Measurements from ENCODE around the gene CCNB1. TPM values are rescaled to one million over a fixed set of nuclear protein-coding genes. Genes with fewer than 3 reads are reported as not detected.

Gene CCNB1
- total RNA-seq, 3 donors from 2014 or later (not counting 1 experiment from before 2014, with no cell fraction given), result 2.8 to 5.2 (median 4.0) TPM

- intact Hi-C loops (cut with micrococcal nuclease), result no loop called here
Observed at GRCh38 chr5:69209602-69210001, 42.7 kb downstream of the CCNB1 start.

GRCh38 chr5:69211200-69211599 is 44.2 kb downstream of the CCNB1 start:
- TF ChIP-seq CTCF (IDR thresholded peaks at IDR 0.05), result no peak
- ATAC-seq, result no peak
- intact Hi-C loops (cut with micrococcal nuclease), result no loop called here

More at GRCh38 chr5:69209602-69210001, 42.7 kb downstream of the CCNB1 start:
- Mint-ChIP-seq H3K27ac (no peak overlapping the region), H3K27me3 (ENCODE audit: low read depth in 2 of 2) (no peaks in the 10 kb centered on the region), H3K4me3 (no peak overlapping the region), H3K4me1 (no peaks in the 10 kb centered on the region), H3K36me3 (no peaks in the 10 kb centered on the region), H3K9me3 (no peaks in the 10 kb centered on the region)
- DNase-seq (no peak), ATAC-seq (no peak)
- no CpG with 5 or more reads among the region's 2 CpGs for WGBS (ENCODE audit: insufficient coverage)
- Histone ChIP-seq H3K4me1 (ENCODE audit: control insufficient read depth, insufficient read depth, low read length) (no peaks in the 10 kb centered on the region), H3K4me3 (ENCODE audit: low read length) (no peak overlapping the region), H3K9me3 (ENCODE audit: control insufficient read depth, insufficient read depth, low read length) (no peaks in the 10 kb centered on the region), H3K36me3 (ENCODE audit: control insufficient read depth, insufficient read depth, low read length) (no peaks in the 10 kb centered on the region), H3K27me3 (ENCODE audit: control insufficient read depth, insufficient read depth, low read length) (no peaks in the 10 kb centered on the region), H3K27ac (ENCODE audit: low read length) (no peak overlapping the region)
- no peak for TF ChIP-seq CTCF (IDR thresholded peaks at IDR 0.05)

GRCh38 chr5:69212022-69212421 is 45.1 kb downstream of the CCNB1 start:
- no peak overlapping the region for H3K27ac Mint-ChIP-seq
- H3K36me3 Mint-ChIP-seq, result no peaks in the 10 kb centered on the region
- 69% methylated on average over 2 of the region's 2 CpGs for WGBS (ENCODE audit: insufficient coverage)
- H3K36me3 ChIP-seq (ENCODE audit: control insufficient read depth, insufficient read depth, low read length), result no peaks in the 10 kb centered on the region
- no peak overlapping the region for H3K4me3 ChIP-seq (ENCODE audit: low read length)
- peaks cover 3% of the 10 kb centered on the region for H3K4me1 ChIP-seq (ENCODE audit: control insufficient read depth, insufficient read depth, low read length)
- no peak for TF ChIP-seq CTCF (IDR thresholded peaks at IDR 0.05)
- DNase-seq (peak in 1 of 2 donors; percentile 25), ATAC-seq (peak in 1 of 3 donors; percentile 21)
- intact Hi-C loops (cut with micrococcal nuclease), result no loop called here
- H3K4me3 Mint-ChIP-seq, result no peak overlapping the region
- H3K27me3 ChIP-seq (ENCODE audit: control insufficient read depth, insufficient read depth, low read length), result no peaks in the 10 kb centered on the region
- no peak overlapping the region for H3K27ac ChIP-seq (ENCODE audit: low read length)
- no peaks in the 10 kb centered on the region for H3K27me3 Mint-ChIP-seq (ENCODE audit: low read depth in 2 of 2)
- no peaks in the 10 kb centered on the region for H3K9me3 Mint-ChIP-seq
- H3K9me3 ChIP-seq (ENCODE audit: control insufficient read depth, insufficient read depth, low read length), result no peaks in the 10 kb centered on the region
- H3K4me1 Mint-ChIP-seq, result no peaks in the 10 kb centered on the region

More at GRCh38 chr5:69211200-69211599, 44.2 kb downstream of the CCNB1 start:
- H3K9me3 Mint-ChIP-seq, result no peaks in the 10 kb centered on the region
- H3K36me3 Mint-ChIP-seq, result no peaks in the 10 kb centered on the region
- 89% methylated on average over 2 of the region's 2 CpGs for WGBS (ENCODE audit: insufficient coverage)
- Histone ChIP-seq H3K27ac (ENCODE audit: low read length) (no peak overlapping the region), H3K4me3 (ENCODE audit: low read length) (no peak overlapping the region), H3K36me3 (ENCODE audit: control insufficient read depth, insufficient read depth, low read length) (no peaks in the 10 kb centered on the region), H3K4me1 (ENCODE audit: control insufficient read depth, insufficient read depth, low read length) (no peaks in the 10 kb centered on the region), H3K9me3 (ENCODE audit: control insufficient read depth, insufficient read depth, low read length) (no peaks in the 10 kb centered on the region), H3K27me3 (ENCODE audit: control insufficient read depth, insufficient read depth, low read length) (no peaks in the 10 kb centered on the region)
- H3K27me3 Mint-ChIP-seq (ENCODE audit: low read depth in 2 of 2), result no peaks in the 10 kb centered on the region
- H3K4me1 Mint-ChIP-seq, result no peaks in the 10 kb centered on the region
- H3K27ac Mint-ChIP-seq, result no peak overlapping the region
- no peak for DNase-seq
- H3K4me3 Mint-ChIP-seq, result no peak overlapping the region

GRCh38 chr5:69213513-69214215 is 46.7 kb downstream of the CCNB1 start:
- Mint-ChIP-seq H3K4me1 (peaks cover 13 to 16% of the 10 kb centered on the region in 2 donors), H3K36me3 (no peaks in the 10 kb centered on the region), H3K27me3 (ENCODE audit: low read depth in 2 of 2) (no peaks in the 10 kb centered on the region), H3K4me3 (no peak overlapping the region), H3K27ac (no peak overlapping the region), H3K9me3 (no peaks in the 10 kb centered on the region)
- no peaks in the 10 kb centered on the region for H3K36me3 ChIP-seq (ENCODE audit: control insufficient read depth, insufficient read depth, low read length)
- no peak for ATAC-seq
- H3K4me1 ChIP-seq (ENCODE audit: control insufficient read depth, insufficient read depth, low read length), result peaks cover 4% of the 10 kb centered on the region
- H3K4me3 ChIP-seq (ENCODE audit: low read length), result no peak overlapping the region
- intact Hi-C loops (cut with micrococcal nuclease), result no loop called here
- TF ChIP-seq CTCF (IDR thresholded peaks at IDR 0.05), result no peak
- no peaks in the 10 kb centered on the region for H3K9me3 ChIP-seq (ENCODE audit: control insufficient read depth, insufficient read depth, low read length)
- no peak for DNase-seq
- 98% methylated on average over 4 of the region's 4 CpGs for WGBS (ENCODE audit: insufficient coverage)
- no peaks in the 10 kb centered on the region for H3K27me3 ChIP-seq (ENCODE audit: control insufficient read depth, insufficient read depth, low read length)
- H3K27ac ChIP-seq (ENCODE audit: low read length), result no peak overlapping the region

Measured in natural killer cell (primary cell).